ENCODE results near the gene ZNF784. TPM values are rescaled to one million over a fixed set of nuclear protein-coding genes. Genes with fewer than 3 reads are reported as not detected.

ZNF784 gene
- total RNA-seq, 1 experiment from 2014 or later = 10.2 TPM

- no TSS peak for BruUV-seq (replicated peaks)
- Mint-ChIP-seq H3K4me3 (ENCODE audit: unreplicated experiment) (no peak overlapping the region), H3K9me3 (ENCODE audit: unreplicated experiment) (no peaks in the 10 kb centered on the region), H3K27ac (ENCODE audit: unreplicated experiment) (no peak overlapping the region), H3K36me3 (ENCODE audit: insufficient read depth, unreplicated experiment) (peaks cover 52% of the 10 kb centered on the region), H3K27me3 (ENCODE audit: insufficient read depth, unreplicated experiment) (no peaks in the 10 kb centered on the region), H3K4me1 (ENCODE audit: low read depth, unreplicated experiment) (peaks cover 7% of the 10 kb centered on the region)
- 0 out of 2 replicates have a peak, but pooled peaks cover 6% of the 10 kb centered on the region for H3K9me3 ChIP-seq
- H3K27me3 ChIP-seq (replicated peaks; ENCODE audit: control insufficient read depth, insufficient read depth, low read length) = no peaks in the 10 kb centered on the region
- H3K36me3 ChIP-seq (ENCODE audit: control insufficient read depth, insufficient read depth, low read length) = no peaks in the 10 kb centered on the region; the same call in 1 of the 2 replicates
- intact Hi-C loops (cut with micrococcal nuclease; ENCODE audit: unreplicated experiment) = no loop called here
- DNase-seq = no peak
- H3K4me1 ChIP-seq = no peaks in the 10 kb centered on the region
- no peak for TF ChIP-seq CTCF (IDR thresholded peaks at IDR 0.05; ENCODE audit: insufficient read depth in 1 of 2, low read depth in 1 of 2, low read length in 1 of 2, severe bottlenecking in 1 of 2, unreplicated experiment in 1 of 2)
- no peak overlapping the region for H3K4me3 ChIP-seq (ENCODE audit: low read depth, low read length)
- POLR2A ChIA-PET = interaction anchor here (0.6 kb wide), 1 partner anchor 10 kb away, joined by 5 read pairs; no protein-coding TSS in a partner anchor
- CTCF ChIA-PET = no interaction called here
Observed at GRCh38 chr19:55621673-55622231, 2.6 kb downstream of the ZNF784 start.

DNA sequence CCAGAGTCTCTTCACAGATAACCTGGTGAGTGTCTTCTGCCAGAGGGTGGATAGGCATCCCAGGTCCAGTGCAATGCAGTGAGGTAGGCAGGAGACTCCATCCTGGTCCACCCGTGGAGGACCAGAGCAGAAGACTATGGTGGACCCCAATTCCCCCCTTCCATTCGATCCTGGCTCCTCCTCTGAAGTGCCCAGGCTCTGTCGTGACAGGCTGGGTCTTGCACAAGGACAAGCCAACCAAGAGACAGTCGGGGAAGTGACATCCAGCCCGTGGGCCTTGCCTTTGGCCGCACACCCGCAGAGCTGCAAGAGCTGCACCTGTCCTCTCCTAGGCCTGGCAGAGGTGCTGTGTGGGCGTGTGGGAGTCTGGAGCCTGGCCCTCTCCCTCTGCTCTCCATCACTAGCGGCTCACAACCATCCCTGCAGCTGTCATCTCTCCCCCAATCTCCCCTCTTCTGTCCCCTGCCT is 3.1 kb downstream of the ZNF784 start:
- BruUV-seq (replicated peaks) = TSS peak; percentile 19
- Mint-ChIP-seq H3K27ac (ENCODE audit: unreplicated experiment) (no peak overlapping the region), H3K36me3 (ENCODE audit: insufficient read depth, unreplicated experiment) (peaks cover 55% of the 10 kb centered on the region), H3K9me3 (ENCODE audit: unreplicated experiment) (no peaks in the 10 kb centered on the region), H3K4me1 (ENCODE audit: low read depth, unreplicated experiment) (peaks cover 7% of the 10 kb centered on the region), H3K27me3 (ENCODE audit: insufficient read depth, unreplicated experiment) (no peaks in the 10 kb centered on the region), H3K4me3 (ENCODE audit: unreplicated experiment) (no peak overlapping the region)
- no peak for TF ChIP-seq CTCF (IDR thresholded peaks at IDR 0.05; ENCODE audit: insufficient read depth in 1 of 2, low read depth in 1 of 2, low read length in 1 of 2, severe bottlenecking in 1 of 2, unreplicated experiment in 1 of 2)
- no peak for DNase-seq
- H3K9me3 ChIP-seq = 0 out of 2 replicates have a peak, but pooled peaks cover 6% of the 10 kb centered on the region
- no peaks in the 10 kb centered on the region; the same call in 1 of the 2 replicates for H3K36me3 ChIP-seq (ENCODE audit: control insufficient read depth, insufficient read depth, low read length)
- ChIA-PET CTCF (no interaction called here), POLR2A (no interaction called here)
- H3K4me3 ChIP-seq (ENCODE audit: low read depth, low read length) = no peak overlapping the region
- no peaks in the 10 kb centered on the region for H3K4me1 ChIP-seq
- intact Hi-C loops (cut with micrococcal nuclease; ENCODE audit: unreplicated experiment) = no loop called here
- H3K27me3 ChIP-seq (replicated peaks; ENCODE audit: control insufficient read depth, insufficient read depth, low read length) = no peaks in the 10 kb centered on the region

GRCh38 chr19:55620410-55621204 is 3.8 kb downstream of the ZNF784 start:
- H3K36me3 Mint-ChIP-seq (ENCODE audit: insufficient read depth, unreplicated experiment) = peaks cover 55% of the 10 kb centered on the region
- no peaks in the 10 kb centered on the region for H3K9me3 Mint-ChIP-seq (ENCODE audit: unreplicated experiment)
- Histone ChIP-seq H3K4me3 (ENCODE audit: low read depth, low read length) (no peak overlapping the region), H3K4me1 (no peaks in the 10 kb centered on the region), H3K27me3 (replicated peaks; ENCODE audit: control insufficient read depth, insufficient read depth, low read length) (no peaks in the 10 kb centered on the region), H3K9me3 (0 out of 2 replicates have a peak, but pooled peaks cover 6% of the 10 kb centered on the region), H3K36me3 (ENCODE audit: control insufficient read depth, insufficient read depth, low read length) (no peaks in the 10 kb centered on the region; the same call in 1 of the 2 replicates)
- no peak for DNase-seq
- intact Hi-C loops (cut with micrococcal nuclease; ENCODE audit: unreplicated experiment) = no loop called here
- no peaks in the 10 kb centered on the region for H3K27me3 Mint-ChIP-seq (ENCODE audit: insufficient read depth, unreplicated experiment)
- no peak overlapping the region for H3K27ac Mint-ChIP-seq (ENCODE audit: unreplicated experiment)
- BruUV-seq (replicated peaks) = no TSS peak
- POLR2A ChIA-PET = no interaction called here
- CTCF ChIA-PET = no interaction called here
- H3K4me3 Mint-ChIP-seq (ENCODE audit: unreplicated experiment) = no peak overlapping the region
- TF ChIP-seq CTCF (IDR thresholded peaks at IDR 0.05; ENCODE audit: insufficient read depth in 1 of 2, low read depth in 1 of 2, low read length in 1 of 2, severe bottlenecking in 1 of 2, unreplicated experiment in 1 of 2) = no peak
- H3K4me1 Mint-ChIP-seq (ENCODE audit: low read depth, unreplicated experiment) = peaks cover 7% of the 10 kb centered on the region

Data from Caco-2 (cell line).